CD4-positive, alpha-beta T cell treated with Interleukin-6 at 100 ng/mL for 8 hours (primary cell): ENCODE results near the gene CWC27.

ENCODE experiments used
- DNase-seq: peaks from one replicate; pipeline ENCODE4 v3.0.0-alpha.2; 2020; ENCODE audit warnings: mixed read lengths, low spot score

CWC27 gene

DNA sequence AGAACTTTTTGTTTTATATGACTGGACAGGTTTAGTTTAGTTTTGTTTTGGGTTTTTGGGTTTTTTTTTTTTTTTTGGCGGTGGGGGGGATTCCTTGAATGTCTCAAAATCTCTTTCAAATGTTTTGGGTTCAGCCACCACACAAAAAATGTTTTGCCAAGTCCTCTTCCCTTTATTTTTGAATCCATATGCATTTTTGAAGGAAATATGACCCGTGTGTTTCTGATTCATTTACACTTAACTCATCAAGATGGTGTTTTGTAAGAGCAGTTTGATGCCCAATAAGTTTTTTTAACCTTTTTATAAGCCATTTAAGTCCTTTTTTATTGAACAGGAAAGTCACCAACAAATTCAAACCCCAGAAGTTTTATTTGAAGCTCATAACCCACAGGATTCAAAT is 209.8 kb downstream of the CWC27 start:
- DNase-seq = no peak

DNA sequence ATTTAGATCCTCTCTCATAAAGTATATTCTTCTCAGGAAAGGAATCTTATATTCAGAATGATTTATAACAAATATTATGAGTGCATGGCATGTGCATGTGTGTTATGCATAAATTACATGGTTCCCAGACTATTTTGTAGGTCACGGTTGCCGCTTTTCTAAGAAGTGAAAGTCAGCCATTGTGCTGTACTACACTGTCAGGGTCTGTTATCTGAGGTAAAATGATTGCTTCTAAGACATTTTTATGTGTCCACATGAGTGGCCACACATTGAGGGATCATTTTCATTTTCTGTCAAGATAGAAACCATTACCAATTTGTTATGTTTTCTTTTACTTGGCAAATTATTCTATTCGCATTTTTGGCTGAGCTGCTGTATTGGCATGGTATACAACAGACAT is 210.8 kb downstream of the CWC27 start:
- DNase-seq = no peak

- no peak for DNase-seq
These were observed 211.4 kb downstream of the CWC27 start for GRCh38 chr5:64980176-64980575.

DNA sequence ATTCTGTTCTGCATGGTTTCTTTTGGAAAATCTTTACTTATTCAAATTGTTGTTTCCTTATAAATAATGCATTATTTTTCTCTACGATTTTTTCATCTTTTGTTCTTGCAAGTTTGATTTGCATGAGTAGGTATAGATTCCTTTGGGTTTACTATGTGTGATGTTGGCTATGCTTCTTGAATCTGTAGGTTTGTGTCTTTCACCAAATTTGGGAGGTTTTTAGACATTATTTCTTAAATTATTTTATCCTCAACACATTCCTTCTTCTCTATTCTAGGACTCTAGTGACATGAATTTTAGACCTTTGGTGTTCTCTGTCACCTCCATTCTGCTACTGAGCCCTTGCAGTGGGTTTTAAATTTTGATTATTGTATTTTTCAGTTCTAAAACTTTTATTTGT is 219.0 kb downstream of the CWC27 start:
- DNase-seq = no peak

- no peak for DNase-seq
These were observed 240.5 kb downstream of the CWC27 start for GRCh38 chr5:65009207-65009606.

GRCh38 chr5:65010841-65011240 is 242.1 kb downstream of the CWC27 start:
- no peak for DNase-seq

- no peak for DNase-seq
These were observed 243.7 kb downstream of the CWC27 start for GRCh38 chr5:65012301-65012892.

DNA sequence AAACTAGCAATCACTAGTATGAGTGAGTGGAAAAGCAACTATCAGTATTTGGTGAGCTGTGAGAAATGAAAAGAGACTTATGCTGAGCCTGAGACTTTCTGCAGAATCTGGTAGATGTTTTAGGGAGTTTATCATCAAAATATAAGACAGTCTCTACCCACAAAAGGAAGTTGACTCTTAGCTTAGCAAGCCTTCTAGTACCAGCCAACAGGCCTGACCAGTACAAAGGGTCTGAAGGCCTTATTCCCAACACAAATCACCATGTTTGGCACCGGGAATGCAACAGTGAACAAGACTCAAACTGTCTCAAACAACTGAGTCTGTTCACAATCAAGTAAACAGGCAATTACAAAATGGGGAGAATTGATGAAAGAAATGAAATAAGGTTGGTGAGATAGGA is 244.4 kb downstream of the CWC27 start:
- no peak for DNase-seq

DNA sequence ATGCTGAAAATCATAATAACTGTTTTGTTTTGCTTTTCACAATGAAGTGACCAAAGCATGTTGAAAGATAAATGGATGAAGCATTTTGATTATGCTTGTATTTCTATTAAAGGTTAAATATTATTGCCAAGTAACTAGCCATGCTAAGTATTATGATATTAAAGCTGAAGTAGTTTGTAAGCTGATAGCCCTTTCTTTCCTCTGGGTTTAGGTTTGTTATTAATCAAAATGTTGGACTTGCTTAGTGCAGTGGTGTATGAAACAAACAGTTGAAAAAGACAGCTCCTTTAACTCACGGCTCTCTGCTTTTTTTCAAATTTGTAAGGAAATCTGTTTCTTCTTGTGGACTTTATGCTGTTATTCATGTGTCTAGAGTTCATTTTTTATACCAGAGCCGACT is 246.0 kb downstream of the CWC27 start:
- no peak for DNase-seq

- DNase-seq = no peak
These were observed 247.0 kb downstream of the CWC27 start for GRCh38 chr5:65015767-65016166.

GRCh38 chr5:65017636-65018035 is 248.9 kb downstream of the CWC27 start:
- DNase-seq = no peak

GRCh38 chr5:65018763-65019162 is 250.0 kb downstream of the CWC27 start:
- no peak for DNase-seq

- no peak for DNase-seq
These were observed 251.8 kb downstream of the CWC27 start for GRCh38 chr5:65020492-65020891.

DNA sequence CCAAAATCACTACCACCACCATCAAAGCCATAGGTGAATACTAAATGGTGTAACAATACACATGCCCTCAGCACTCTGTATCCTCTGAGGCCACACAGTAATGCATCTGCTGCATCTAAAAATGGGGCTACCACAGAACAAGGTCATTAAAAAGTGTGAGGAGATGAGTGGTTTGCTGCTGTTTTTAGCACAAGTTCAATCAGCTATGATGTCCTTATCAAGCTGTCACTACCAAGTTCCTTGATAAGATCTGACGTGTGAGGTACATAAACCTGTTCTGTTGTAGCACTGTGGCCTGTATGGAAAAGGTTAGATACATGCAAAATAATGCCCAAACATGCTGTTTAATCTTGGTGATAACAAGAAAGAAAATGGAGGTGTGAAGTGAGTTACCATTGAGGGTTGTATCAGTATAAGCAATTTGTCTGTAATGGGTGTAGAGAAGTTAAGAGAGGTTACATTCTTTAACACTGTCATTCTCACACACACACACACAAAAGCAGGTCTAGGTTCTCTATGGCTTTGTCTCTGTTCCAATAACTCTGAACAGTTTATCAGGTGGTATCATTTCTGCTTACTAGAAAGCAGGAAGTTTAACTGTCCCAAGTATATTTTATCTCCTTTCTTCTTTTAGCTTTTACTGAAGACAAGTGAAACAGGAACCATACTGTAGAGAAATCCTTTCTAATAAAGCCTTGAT is 252.9 kb downstream of the CWC27 start:
- DNase-seq = no peak

- DNase-seq = no peak
These were observed 254.2 kb downstream of the CWC27 start for GRCh38 chr5:65022932-65023331.

DNA sequence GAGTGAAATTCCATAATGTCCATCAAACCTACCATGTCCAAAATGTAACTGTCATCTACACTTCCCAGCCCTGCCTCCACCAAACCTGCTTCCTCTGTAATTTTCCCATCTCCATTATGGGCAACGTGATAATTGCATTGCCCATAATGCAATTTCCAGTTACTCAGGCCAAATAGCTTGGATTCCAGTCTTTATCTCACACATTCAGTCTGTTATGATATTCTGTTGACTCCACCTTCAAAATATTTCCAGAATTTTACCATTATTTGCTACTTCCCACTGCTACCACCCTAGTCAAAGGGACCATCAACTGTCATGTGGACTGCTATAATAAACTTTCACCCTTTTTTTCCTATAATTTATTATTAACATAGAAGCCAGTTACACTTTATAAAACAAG is 256.0 kb downstream of the CWC27 start:
- DNase-seq = no peak

- no peak for DNase-seq
These were observed 258.3 kb downstream of the CWC27 start for GRCh38 chr5:65026816-65027548.

DNA sequence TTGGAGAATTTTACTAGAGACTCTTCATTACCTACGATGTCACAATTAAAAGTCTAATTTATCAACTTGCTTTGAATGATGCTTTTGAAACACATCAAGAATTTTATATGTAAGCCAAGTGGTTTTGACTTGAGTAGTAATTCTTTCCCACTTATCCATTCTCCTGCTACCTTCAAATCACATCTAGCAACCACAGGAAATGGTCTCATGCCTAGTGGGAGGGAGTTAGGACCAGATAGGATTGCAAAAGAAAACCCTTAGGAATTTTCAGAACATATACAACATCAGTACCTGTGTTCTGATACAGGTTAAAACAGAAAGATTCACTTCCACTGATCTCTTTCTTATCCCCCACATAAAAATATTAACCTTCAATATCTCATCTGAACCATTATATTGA is 260.4 kb downstream of the CWC27 start:
- DNase-seq = no peak

DNA sequence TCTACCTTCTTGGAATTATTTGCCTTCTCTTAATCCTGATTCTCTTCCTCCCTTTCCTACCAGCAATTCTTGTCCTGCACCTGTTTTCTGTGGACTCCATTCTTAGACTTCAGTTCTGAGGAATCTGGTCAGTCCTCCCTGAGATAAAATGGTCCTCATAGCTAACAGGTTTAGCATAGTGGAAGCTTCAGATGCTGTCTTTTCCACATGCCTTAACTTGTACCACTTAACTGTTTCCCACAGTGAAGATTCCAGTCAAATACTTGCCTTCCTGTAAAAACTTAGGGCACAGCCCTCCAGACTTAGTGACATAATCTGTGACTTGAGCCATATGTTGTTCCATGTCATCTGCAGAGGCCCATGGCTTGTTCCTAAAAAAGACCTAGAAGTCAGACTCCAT is 261.3 kb downstream of the CWC27 start:
- no peak for DNase-seq

DNA sequence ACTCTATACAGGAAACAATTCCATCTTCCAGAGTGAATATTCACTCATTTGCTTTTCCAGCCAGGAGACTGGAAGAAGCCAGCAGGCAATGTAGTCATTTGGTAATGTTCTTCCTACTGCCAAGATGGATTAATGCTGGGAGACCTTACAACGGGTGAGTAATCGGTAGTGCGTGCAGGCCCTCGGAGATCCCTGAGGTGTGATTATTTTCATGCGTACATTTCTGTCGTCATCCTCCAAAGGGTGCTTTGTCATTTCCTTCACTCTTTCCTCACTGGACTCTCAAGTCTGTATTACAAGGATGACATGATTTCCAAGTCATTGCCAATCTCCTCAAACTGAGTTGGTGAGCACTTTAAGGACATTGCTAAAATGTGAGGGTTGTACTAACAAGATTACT is 263.5 kb downstream of the CWC27 start:
- no peak for DNase-seq

GRCh38 chr5:65034029-65034812 is 265.5 kb downstream of the CWC27 start:
- no peak for DNase-seq

DNA sequence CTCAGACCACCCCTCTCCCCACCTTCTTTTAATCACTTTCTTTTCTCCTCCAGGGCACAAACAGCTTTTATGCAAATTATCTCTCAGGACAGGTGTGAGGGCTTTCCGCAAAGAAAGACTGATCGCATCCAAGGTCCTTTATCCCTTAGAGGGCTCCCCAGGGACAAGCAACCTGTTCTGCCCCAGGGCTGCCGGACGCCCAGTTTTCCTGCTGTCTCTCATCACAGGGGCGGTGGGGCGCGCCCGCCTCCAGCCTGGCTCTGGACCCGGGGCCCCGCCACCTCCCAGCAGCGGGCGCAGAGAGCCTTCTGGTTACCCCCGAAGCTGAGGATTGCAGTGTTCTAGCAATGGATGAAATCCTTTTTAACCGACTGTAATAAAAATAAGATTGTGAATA is 266.1 kb downstream of the CWC27 start:
- DNase-seq = no peak
